Fibroblast of the conjunctiva (primary cell): ENCODE data around the gene DGKE.

ENCODE experiments used
- DNase-seq: peaks from one replicate; pipeline ENCODE4 v3.0.0-alpha.2; 2010; ENCODE audit warnings: low read depth

The DGKE gene

GRCh38 chr17:56890906-56891674 is 57.1 kb downstream of the DGKE start:
- no peak for DNase-seq

- no peak for DNase-seq
These were observed 57.8 kb downstream of the DGKE start for GRCh38 chr17:56891751-56892150.

DNA sequence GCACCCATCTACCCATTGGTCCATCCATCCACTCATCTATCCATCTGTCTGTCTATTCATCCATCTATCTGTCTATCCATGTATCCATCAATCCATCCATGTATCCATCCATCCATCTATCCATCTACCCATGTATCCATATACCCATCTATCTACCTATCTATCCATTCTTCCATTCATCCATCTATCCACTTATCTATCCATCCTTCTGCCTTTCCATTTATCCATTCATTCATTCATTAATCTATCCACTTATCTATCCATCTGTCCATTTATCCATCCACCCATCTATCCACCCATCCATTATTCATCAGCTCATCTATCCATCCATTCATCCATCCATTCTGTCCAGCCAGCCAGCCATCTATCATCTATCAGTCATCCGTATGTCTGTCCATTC is 58.4 kb downstream of the DGKE start:
- DNase-seq = no peak

DNA sequence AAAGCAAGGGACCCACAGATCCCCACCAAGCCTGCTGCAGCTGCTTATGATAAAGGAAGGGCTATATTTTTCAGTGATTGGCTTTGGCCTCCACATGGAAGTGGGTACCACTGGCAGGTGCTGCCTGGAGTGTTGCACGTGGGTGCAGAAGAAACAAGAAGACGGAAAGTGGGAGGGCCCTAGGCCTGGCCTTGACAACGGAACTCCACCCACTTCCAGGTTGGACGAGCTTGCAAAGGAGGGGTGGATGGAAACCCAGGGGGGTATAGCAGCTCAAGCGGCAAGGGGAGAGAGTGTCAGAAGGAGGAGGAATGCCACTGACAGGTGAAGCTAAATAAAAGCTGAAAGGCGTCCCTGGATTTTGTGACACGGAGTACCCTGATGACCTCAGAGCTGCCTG is 59.6 kb downstream of the DGKE start:
- DNase-seq = no peak

GRCh38 chr17:56894859-56895455 is 61.0 kb downstream of the DGKE start:
- no peak for DNase-seq

- no peak for DNase-seq
These were observed 62.4 kb downstream of the DGKE start for GRCh38 chr17:56896217-56896967.

GRCh38 chr17:56896968-56897359 is 63.0 kb downstream of the DGKE start:
- DNase-seq = no peak

- DNase-seq = no peak
These were observed 63.9 kb downstream of the DGKE start for GRCh38 chr17:56897646-56898424.

GRCh38 chr17:56898874-56899273 is 64.9 kb downstream of the DGKE start:
- DNase-seq = no peak

GRCh38 chr17:56899403-56899802 is 65.5 kb downstream of the DGKE start:
- DNase-seq = no peak

GRCh38 chr17:56902348-56902747 is 68.4 kb downstream of the DGKE start:
- DNase-seq = no peak

DNA sequence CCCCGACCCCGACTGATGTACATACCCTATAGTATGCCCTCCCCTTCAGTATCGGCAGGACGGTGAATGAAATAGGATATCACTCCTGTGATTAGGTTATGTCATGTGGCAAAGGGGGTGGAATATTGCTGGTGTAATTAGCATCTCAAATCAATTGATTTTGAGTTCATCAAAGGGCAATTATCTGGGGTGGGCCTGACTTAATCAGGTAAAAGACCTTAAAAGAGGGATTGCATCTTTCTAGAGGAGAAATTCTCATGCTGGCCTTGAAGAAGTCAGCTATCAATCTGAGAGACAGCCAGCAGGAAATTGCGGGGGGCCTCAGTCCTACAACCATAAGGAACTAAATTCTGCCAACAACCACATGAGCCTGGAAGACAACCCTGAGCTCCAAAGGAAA is 69.6 kb downstream of the DGKE start:
- DNase-seq = no peak

- no peak for DNase-seq
These were observed 74.1 kb downstream of the DGKE start for GRCh38 chr17:56908001-56908542.

DNA sequence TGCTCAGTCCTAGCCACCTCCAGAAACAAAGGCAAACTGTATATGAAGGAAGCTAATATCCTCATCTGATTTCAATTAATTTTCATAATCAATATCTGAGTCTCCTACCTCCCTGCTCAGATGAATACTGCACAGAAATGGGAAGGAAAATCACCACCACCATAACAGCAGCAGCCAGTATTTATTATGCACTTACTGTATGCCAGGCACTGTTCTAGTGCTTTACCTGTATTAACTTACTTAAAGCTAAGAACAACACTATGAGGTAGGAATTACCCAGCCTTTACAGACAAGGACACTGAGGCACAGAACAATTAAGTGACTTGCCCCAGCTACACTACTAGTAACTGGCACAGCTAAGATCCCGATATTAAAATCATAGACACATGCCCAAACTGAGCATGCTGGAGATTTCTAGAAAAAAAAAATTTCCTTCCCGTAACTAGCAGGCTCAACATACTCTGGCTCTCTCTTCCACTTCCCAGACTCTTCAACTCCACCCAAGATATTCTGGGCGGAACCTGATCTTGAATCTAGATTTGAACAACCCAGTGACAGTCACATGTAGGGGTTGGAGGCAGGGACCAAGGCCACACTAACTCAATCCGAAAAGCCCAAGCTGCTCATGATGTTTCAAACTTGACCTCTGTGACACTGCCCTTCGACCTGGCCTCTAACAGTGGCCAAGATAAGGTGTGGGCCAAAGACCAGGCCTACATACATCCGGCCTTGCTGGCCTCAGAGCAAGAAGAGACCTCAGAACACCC is 76.0 kb downstream of the DGKE start:
- no peak for DNase-seq

GRCh38 chr17:56910509-56911235 is 76.7 kb downstream of the DGKE start:
- DNase-seq = no peak

DNA sequence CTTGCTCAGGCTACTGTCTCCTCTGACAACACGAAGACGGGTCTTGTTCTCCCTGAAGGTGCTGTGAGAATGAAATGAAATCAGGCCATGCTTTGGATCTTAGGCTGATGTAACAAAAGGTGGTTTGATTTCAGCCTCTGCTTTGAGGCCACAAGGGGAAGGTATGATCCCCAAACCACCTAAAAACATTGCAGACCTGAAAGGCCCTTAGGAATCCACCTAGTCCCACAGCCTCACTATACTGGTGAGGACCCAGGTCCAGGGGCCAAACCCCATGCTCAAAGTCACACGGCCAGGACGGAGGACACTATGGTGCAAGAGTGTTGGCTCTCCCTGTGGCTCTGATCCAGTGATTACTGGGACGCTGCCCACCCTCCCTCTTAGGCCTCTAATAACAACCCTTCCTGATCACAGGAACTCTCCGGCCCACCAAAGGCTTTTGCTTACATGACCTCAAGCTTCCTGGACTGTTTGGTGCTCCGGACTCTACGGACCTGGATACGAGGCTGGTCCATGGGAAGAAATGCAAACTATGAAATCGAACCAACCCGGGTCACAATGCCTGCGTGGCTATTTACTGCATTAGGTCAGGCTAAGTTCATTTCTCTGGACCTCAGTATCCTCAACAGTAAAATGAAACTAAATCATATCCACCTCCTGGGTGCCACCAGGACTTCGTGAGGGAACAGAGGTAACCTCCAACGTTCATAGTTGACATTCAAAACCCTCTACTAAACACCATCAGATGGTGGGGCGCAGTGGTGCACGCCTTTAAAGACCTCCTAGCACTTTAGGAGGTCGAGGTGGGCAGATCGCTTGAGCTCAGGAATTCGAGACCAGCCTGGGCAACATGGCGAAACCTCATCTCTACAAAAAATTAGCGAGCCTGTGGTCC is 78.4 kb downstream of the DGKE start:
- no peak for DNase-seq

DNA sequence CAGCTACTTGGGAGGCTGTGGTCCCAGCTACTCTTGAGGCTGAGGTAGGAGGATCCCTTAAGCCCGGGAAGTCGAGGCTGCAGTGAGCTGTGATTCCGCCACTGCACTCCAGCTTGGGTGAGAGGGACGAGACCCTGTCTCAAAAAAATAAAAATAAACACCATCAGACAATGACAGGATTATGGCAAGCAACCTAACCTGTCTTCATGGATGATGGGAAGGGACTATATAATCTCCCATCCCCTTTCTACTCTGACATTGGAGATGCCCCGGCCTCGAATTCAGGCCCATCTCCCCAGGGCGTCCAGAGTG is 79.0 kb downstream of the DGKE start:
- DNase-seq = no peak

GRCh38 chr17:56913353-56913866 is 79.5 kb downstream of the DGKE start:
- DNase-seq = no peak

DNA sequence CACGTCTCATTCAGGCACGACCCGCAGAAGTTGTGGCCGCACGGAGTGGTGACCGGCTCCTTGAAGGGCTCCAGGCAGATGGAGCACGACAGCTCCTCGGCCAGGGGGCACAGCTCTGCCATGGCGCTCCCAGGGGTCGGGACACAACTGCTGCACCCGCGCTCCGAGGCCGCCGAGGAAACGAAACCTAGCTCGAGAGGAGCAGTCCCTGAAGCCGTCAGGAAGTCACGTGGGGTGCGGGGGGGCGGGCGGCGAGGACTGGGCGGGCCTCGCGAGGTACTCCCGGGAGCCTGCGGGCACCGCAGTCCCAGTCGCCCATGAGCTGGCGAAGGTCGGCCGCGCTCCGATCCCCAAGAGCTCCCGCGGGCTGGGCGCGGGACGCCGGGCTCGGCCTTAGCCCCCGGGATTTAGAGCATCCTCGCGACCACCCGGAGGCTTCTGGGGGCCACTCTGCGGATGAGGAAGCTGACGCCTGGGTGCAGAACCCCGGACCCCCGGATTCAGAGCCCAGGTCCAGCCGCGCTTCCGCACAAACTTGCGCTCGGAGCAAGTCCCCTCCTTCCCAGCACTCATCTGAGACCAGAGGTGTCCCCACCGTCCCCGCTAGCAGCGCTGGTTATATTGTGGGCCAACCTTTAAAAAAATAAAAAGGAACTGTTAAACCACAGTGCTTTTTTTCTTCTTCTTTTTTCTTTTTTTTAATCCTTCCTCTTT is 80.1 kb downstream of the DGKE start, which contains the start of gene TRIM25:
TSS of gene TRIM25 (minus strand) at position 183 of the 714 bp plus-strand sequence. CDS start at position 122, 61 bp downstream.
- peak; percentile 79 for DNase-seq
